Adrenal gland (tissue), 12 donors: ENCODE measurements around the gene ADAMTS17. TPM values are rescaled to one million over a fixed set of nuclear protein-coding genes. Genes with fewer than 3 reads are reported as not detected.

Experiments
- DNase-seq, 7 donors: peaks; one replicate each; pipeline ENCODE4 v3.0.0-alpha.2; 2019 to 2020
- H3K27ac ChIP-seq, 5 donors: fragments of 200-600 bp; sonication (generic) in 4 of 5; 1 replicate in 3 of 5; 2 replicates in 2 of 5; pipeline versions ENCODE4 v1.5.1 to v1.8.0; 2016 to 2020; ENCODE audit warnings: mild to moderate bottlenecking in 1 of 5
- H3K27me3 ChIP-seq: fragments of 200-600 bp; 2 replicates; pipeline ENCODE4 v1.8.0; 2021
- H3K36me3 ChIP-seq, 2 donors: fragments of 200-600 bp; replicated peaks in 1 of 2; 1 replicate in 1 of 2; 2 replicates in 1 of 2; pipeline versions ENCODE4 v1.5.1 to v1.8.0; 2018 to 2022
- H3K4me1 ChIP-seq, 2 donors: fragments of 200-600 bp; replicated peaks in 1 of 2; 1 replicate in 1 of 2; 2 replicates in 1 of 2; pipeline versions ENCODE4 v1.5.1 to v1.8.0; 2018 to 2021
- H3K4me3 ChIP-seq, 4 donors: fragments of 200-600 bp; sonication (generic) in 3 of 4; one replicate each; pipeline ENCODE4 v1.5.1; 2016 to 2018
- H3K9me3 ChIP-seq, 3 donors: fragments of 200-600 bp; sonication (generic) in 1 of 3; replicated peaks in 1 of 3; 1 replicate in 2 of 3; 2 replicates in 1 of 3; pipeline versions ENCODE4 v1.5.1 to v1.8.0; 2016 to 2021
- CTCF ChIP-seq, 6 experiments: fragments of 450-650 bp in 4 of 6; fragments of 200-600 bp in 2 of 6; sonication (generic) in 1 of 6; IDR thresholded peaks; 1 replicate in 5 of 6; 2 replicates in 1 of 6; pipeline versions ENCODE4 v1.5.1 to v1.8.0; 2016 to 2021; ENCODE audit warnings: antibody characterized with exemption in 6 of 6, mild to moderate bottlenecking in 2 of 6, moderate library complexity in 1 of 6
- POLR2A ChIP-seq, 2 donors: fragments of 450-650 bp; IDR thresholded peaks; one replicate each; pipeline ENCODE4 v1.6.1; 2017; ENCODE audit warnings: antibody characterized with exemption in 2 of 2, mild to moderate bottlenecking in 2 of 2, moderate library complexity in 1 of 2
- WGBS, 4 donors: extraction: QIAGEN DNeasy Blood & Tissue Kit in 2 of 4; methylation state at CpG; one replicate each; pipeline versions ENCODE4 v1.1.5 to v1.1.7; 2013 to 2017; 5-methylcytosine and 5-hydroxymethylcytosine counted together
- intact Hi-C, 2 donors: fragments of 100-400 bp; cut with DNase I; formaldehyde crosslinking; loops; one replicate each; pipeline versions ENCODE4 v1.14.1 to v1.15.0; 2022 to 2023
- polyA plus RNA-seq, 3 donors: library from polyadenylated mRNA; stranded (reverse); fragments of 200-250 nt in 2 of 3; fragments of 350-450 nt in 1 of 3; fragmentation: Illumina TruSeq in 1 of 3; extraction: RNeasy Lipid Tissue Mini Kit (QIAGEN cat#74804) in 1 of 3; gene quantifications; one replicate each; pipeline ENCODE4 v1.2.3, GENCODE V29; 2013 to 2014
- total RNA-seq, 9 donors: library from RNA; depleted of rRNA in 4 of 9; stranded (reverse); fragments of >200 nt in 4 of 9; fragments of 120-200 nt in 1 of 9; fragmentation: NEBNext Ultra II Directional in 1 of 9; extraction: Animal tissue kit (Norgen Biotek cat#: 25700) in 1 of 9; gene quantifications; one replicate each; pipeline versions ENCODE4 v1.1.0 to v1.2.4, GENCODE V29; 2013 to 2023
- donor health status: healthy with polysubstance abuse.
- donor health status: Bipolar disorder and iron deficiency.
- donor health status: DM: yes; HTN: yes; CAD: no.
- donor health status: DM: no; HTN: no; CAD: no.
- donor health status: DM: no; HTN: no; CAD: no.
- donor health status: DM: yes; HTN: yes; CAD: no.

ADAMTS17 gene
- total and polyA plus RNA-seq, 12 donors: 0.51 to 14.8 (median 2.9) TPM

- no peaks in the 10 kb centered on the region for H3K9me3 ChIP-seq
- H3K27me3 ChIP-seq: no peaks in the 10 kb centered on the region
- intact Hi-C loops: loop anchor here in 1 of 2 donors (5.0 kb wide), 1 partner anchor 122 kb away; no protein-coding TSS in a partner anchor
- no peak for TF ChIP-seq POLR2A (IDR thresholded peaks at IDR 0.05)
- TF ChIP-seq CTCF (IDR thresholded peaks at IDR 0.05): no peak
- no peak overlapping the region for H3K4me3 ChIP-seq
- H3K36me3 ChIP-seq: no peaks in the 10 kb centered on the region
- peak overlapping the region in 4 of 5 donors; percentile 5 to 74 (median 64) for H3K27ac ChIP-seq
- H3K4me1 ChIP-seq: peaks cover 13 to 15% of the 10 kb centered on the region in 2 donors
- WGBS, 4 donors: 85 to 88% (median 86%) methylated on average over 10 to 13 of the region's 13 CpGs
- DNase-seq: peak in 2 of 7 donors; percentile 5 to 17
Measured at GRCh38 chr15:100215031-100215842, 126.5 kb downstream of the ADAMTS17 start.

GRCh38 chr15:100211855-100212850 is 129.6 kb downstream of the ADAMTS17 start:
- WGBS, 4 donors: 51 to 64% (median 59%) methylated on average over 10 to 11 of the region's 11 CpGs

GRCh38 chr15:100210338-100210737 is 131.4 kb downstream of the ADAMTS17 start:
- intact Hi-C loops: no loop called here
- H3K27me3 ChIP-seq: no peaks in the 10 kb centered on the region
- H3K4me3 ChIP-seq: no peak overlapping the region
- H3K4me1 ChIP-seq: peaks cover under 1 to 5% of the 10 kb centered on the region in 2 donors
- TF ChIP-seq POLR2A (IDR thresholded peaks at IDR 0.05) (no peak), CTCF (IDR thresholded peaks at IDR 0.05) (no peak)
- no peaks in the 10 kb centered on the region for H3K36me3 ChIP-seq
- H3K27ac ChIP-seq: no peak overlapping the region
- DNase-seq: no peak
- 75 to 80% (median 80%) methylated on average over 5 of the region's 5 CpGs for whole genome bisulfite sequencing, 4 donors
- H3K9me3 ChIP-seq: no peaks in the 10 kb centered on the region

More at GRCh38 chr15:100211855-100212850, 129.6 kb downstream of the ADAMTS17 start:
- intact Hi-C loops: no loop called here
- Histone ChIP-seq H3K4me3 (no peak overlapping the region), H3K9me3 (no peaks in the 10 kb centered on the region), H3K36me3 (no peaks in the 10 kb centered on the region), H3K27me3 (no peaks in the 10 kb centered on the region), H3K27ac (no peak overlapping the region), H3K4me1 (peaks cover 15 to 18% of the 10 kb centered on the region in 2 donors)
- peak in 1 of 7 donors; percentile 10 for DNase-seq
- TF ChIP-seq CTCF (IDR thresholded peaks at IDR 0.05): no peak
- TF ChIP-seq POLR2A (IDR thresholded peaks at IDR 0.05): no peak
